Uterus (tissue), 4 donors: ENCODE results near the gene PEG3. TPM values are rescaled to one million over a fixed set of nuclear protein-coding genes. Genes with fewer than 3 reads are reported as not detected.

Experiments used
- DNase-seq, 2 donors: peaks; one replicate each; pipeline ENCODE4 v3.0.0-alpha.2; 2019 to 2020
- H3K27ac ChIP-seq, 2 donors: fragments of 200-600 bp; sonication (generic); 1 replicate in 1 of 2; 2 replicates in 1 of 2; pipeline ENCODE4 v1.5.1; 2016 to 2018
- H3K27me3 ChIP-seq, 2 donors: fragments of 200-600 bp; sonication (generic); one replicate each; pipeline ENCODE4 v1.5.1; 2018 to 2019; ENCODE audit warnings: control low read depth in 1 of 2
- H3K36me3 ChIP-seq, 2 donors: fragments of 200-600 bp; sonication (generic); one replicate each; pipeline ENCODE4 v1.5.1; 2019; ENCODE audit warnings: control low read depth in 1 of 2
- H3K4me1 ChIP-seq, 2 donors: fragments of 200-600 bp; sonication (generic); one replicate each; pipeline ENCODE4 v1.5.1; 2018 to 2019; ENCODE audit warnings: control low read depth in 1 of 2
- H3K4me3 ChIP-seq, 2 donors: fragments of 200-600 bp; sonication (generic); 1 replicate in 1 of 2; 2 replicates in 1 of 2; pipeline ENCODE4 v1.5.1; 2018 to 2019; ENCODE audit warnings: mild to moderate bottlenecking in 1 of 2
- H3K9me3 ChIP-seq, 2 donors: fragments of 200-600 bp; sonication (generic); one replicate each; pipeline ENCODE4 v1.5.1; 2019; ENCODE audit warnings: control low read depth in 1 of 2
- POLR2A ChIP-seq, 2 donors: fragments of 450-650 bp; IDR thresholded peaks; one replicate each; pipeline ENCODE4 v1.6.1; 2016; ENCODE audit warnings: antibody characterized with exemption in 2 of 2, mild to moderate bottlenecking in 1 of 2, moderate library complexity in 1 of 2
- intact Hi-C: fragments of 100-400 bp; cut with DNase I; formaldehyde crosslinking; loops from one replicate; pipeline ENCODE4 v1.15.1; 2023; ENCODE audit warnings: low total_unique reads
- total RNA-seq, 4 donors: library from RNA; depleted of rRNA in 3 of 4; stranded (reverse); fragments of >200 nt in 3 of 4; gene quantifications; one replicate each; pipeline versions ENCODE4 v1.1.0 to v1.2.4, GENCODE V29; 2014 to 2023
- TF ChIP-seq, protein P1 (sequence below), 4 experiments: fragments of 200-600 bp in 2 of 4; fragments of 450-650 bp in 2 of 4; sonication (generic) in 2 of 4; IDR thresholded peaks; one replicate each; pipeline ENCODE4 v1.5.1; 2016 to 2019; ENCODE audit warnings: antibody characterized with exemption in 4 of 4, mild to moderate bottlenecking in 2 of 4, moderate library complexity in 1 of 4
- donor health status: DM: yes; HTN: yes; CAD: no.

PEG3 gene
- total RNA-seq = 100 to 1,000 TPM in 1 of 4 donors, 10 to 100 TPM in 2, 1 to 10 TPM in 1; 10.0 to 301 (median 42.1) TPM

DNA sequence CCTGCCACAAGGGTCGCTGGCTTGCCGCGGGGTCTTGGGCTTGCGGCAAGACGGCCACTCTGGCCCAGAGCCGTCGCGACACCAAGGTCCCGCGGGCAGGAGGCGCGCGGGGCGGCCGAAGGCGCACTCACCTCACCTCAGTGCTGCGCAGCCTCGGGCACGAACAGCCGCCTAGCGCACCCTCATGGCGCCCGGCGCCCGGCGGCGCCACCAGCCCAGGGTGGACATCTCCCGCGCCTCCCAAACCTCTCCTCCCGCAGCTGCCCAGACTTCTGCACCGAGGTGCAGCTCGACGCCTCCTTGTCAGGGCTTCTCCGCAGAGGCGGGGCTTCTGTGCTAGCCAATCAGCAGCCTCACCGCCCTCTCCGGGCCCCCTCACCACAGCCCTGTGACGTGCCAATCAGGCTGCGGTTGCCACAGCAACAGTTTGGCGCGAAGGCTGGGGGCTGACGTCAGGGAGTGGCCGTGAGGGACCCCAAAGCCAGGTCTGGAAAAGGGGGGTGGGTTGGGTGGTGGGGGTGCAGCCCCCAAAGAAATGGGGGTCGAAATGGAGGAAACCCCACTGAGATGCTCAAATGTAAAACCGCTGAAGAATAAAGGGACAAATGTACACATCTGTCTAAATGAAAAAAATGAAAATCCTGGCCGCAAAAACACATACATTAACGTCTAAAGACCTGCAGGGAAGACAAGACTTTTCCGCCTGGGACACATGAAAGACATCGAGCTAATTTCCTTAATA is at the start of gene PEG3, which contains the start of gene ZIM2:
Gene PEG3, minus strand, starts transcription at position 276 of the 742 bp plus-strand sequence. CDS start 16,071 bp downstream, outside the sequence.
Gene ZIM2, minus strand, starts transcription at position 276 of the 742 bp plus-strand sequence. CDS start 16,449 bp downstream, outside the sequence.
- Histone ChIP-seq H3K4me3 (peak within 1 kb of the TSS; percentile 57 to 64), H3K4me1 (no peaks in the 10 kb centered on the region), H3K9me3 (no peaks in the 10 kb centered on the region), H3K27ac (peak within 1 kb of the TSS; percentile 85 to 89), H3K27me3 (no peaks in the 10 kb centered on the region), H3K36me3 (no peaks in the 10 kb centered on the region)
- intact Hi-C loops = loop anchor here (10.0 kb wide), 1 partner anchor 1756 kb away; no protein-coding TSS in a partner anchor
- peak; percentile 87 to 88 for DNase-seq
- TF ChIP-seq POLR2A (IDR thresholded peaks at IDR 0.05) = peak in 1 of 2 donors; percentile 84
- TF ChIP-seq, protein P1, sequence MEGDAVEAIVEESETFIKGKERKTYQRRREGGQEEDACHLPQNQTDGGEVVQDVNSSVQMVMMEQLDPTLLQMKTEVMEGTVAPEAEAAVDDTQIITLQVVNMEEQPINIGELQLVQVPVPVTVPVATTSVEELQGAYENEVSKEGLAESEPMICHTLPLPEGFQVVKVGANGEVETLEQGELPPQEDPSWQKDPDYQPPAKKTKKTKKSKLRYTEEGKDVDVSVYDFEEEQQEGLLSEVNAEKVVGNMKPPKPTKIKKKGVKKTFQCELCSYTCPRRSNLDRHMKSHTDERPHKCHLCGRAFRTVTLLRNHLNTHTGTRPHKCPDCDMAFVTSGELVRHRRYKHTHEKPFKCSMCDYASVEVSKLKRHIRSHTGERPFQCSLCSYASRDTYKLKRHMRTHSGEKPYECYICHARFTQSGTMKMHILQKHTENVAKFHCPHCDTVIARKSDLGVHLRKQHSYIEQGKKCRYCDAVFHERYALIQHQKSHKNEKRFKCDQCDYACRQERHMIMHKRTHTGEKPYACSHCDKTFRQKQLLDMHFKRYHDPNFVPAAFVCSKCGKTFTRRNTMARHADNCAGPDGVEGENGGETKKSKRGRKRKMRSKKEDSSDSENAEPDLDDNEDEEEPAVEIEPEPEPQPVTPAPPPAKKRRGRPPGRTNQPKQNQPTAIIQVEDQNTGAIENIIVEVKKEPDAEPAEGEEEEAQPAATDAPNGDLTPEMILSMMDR (IDR thresholded peaks at IDR 0.05) = no peak

DNA sequence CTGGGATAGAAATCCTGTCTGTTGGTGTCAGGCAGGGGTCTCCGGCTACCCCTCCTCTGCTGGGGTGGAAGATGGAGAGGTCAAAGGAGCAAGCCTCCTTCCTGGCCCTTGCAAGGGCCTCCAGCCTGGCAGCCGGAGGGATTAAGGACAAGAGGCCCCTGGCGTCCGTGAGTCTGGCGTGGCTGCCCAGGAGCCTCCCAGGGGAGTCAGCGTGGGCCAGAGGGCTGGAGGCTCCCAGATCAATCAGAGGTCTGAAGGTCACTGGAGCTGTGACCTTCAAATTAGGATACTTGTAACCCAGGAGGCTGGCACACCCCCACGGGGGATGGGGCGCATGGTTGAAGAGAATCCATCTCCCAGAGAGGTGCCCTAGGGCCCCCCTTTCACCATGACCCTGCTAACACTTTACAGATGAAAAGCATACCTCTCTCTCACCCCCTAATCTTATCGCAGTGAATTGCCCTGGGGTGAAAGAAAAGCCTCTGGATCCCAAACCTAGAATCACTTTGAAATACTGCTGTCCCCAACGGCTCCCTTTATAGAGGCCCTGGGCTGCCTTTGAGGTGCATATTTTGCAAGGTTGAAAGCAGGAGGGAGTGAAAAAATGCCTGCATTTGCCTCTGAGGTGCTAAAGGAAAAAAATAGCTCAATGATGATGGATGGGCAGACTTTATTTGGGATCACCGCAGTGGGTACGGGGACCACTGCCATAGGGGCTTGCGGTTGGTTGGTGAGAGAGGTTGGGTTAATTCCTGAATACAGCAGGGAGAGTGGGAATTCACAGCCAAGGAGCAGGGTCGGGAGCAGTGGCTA is 44.9 kb upstream of the PEG3 start:
- TF ChIP-seq POLR2A (IDR thresholded peaks at IDR 0.05) = no peak
- TF ChIP-seq, protein P1 (IDR thresholded peaks at IDR 0.05) = no peak
- Histone ChIP-seq H3K27ac (no peak overlapping the region), H3K27me3 (no peaks in the 10 kb centered on the region), H3K36me3 (no peaks in the 10 kb centered on the region), H3K4me1 (no peaks in the 10 kb centered on the region), H3K4me3 (no peak overlapping the region), H3K9me3 (no peaks in the 10 kb centered on the region)
- intact Hi-C loops = no loop called here
- no peak for DNase-seq

DNA sequence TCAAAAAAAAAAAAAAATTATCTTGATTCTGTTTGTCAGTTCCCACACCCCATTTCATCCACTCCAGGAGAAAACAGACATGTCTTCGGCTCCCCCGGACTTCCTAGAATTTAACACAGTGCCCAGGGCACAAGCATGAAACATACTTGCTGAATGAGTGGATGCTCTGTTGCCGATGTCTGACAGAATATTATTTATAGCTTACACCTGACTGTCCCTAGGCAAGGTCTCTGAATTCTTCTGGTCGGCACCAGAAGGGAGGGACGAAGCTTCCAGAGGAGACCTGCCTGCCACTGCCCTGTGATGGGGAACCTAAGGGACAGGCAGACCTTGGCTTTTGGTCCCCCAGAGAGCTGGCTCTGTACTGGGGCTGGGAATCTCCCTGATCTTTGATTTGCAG is 43.9 kb upstream of the PEG3 start:
- intact Hi-C loops = no loop called here
- TF ChIP-seq, protein P1 (IDR thresholded peaks at IDR 0.05) = no peak
- TF ChIP-seq POLR2A (IDR thresholded peaks at IDR 0.05) = no peak
- Histone ChIP-seq H3K36me3 (no peaks in the 10 kb centered on the region), H3K27me3 (no peaks in the 10 kb centered on the region), H3K27ac (no peak overlapping the region), H3K4me3 (no peak overlapping the region), H3K4me1 (no peaks in the 10 kb centered on the region), H3K9me3 (no peaks in the 10 kb centered on the region)
- DNase-seq = no peak

DNA sequence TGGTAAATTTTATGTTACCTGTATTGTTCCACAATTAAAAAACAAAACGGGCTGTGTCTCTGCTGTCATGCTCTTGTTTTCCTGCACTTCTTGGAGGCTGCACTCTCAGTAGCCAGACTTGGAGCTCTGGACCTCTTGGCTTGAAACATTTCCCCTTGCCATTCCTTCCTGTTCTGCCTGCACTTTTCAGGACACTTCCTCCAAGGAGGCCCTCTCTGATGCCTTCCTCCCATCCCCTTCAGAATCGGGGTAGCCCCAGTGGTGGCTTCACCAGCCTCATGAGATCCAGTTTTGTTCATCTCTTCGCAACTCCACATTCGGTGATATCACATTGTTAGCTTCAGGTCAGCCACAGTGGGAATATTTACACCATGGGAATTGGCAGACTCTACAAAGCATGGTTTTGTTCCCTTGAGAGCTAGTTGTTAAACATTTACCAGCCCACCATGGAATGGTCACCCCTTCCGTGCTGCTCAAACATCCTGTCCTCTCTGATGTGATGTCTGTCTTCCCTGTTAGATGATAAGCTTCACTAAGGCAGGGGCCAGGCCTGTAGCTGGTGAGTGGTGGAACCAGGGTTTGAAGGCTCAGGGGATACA is 40.2 kb upstream of the PEG3 start:
- intact Hi-C loops = no loop called here
- no peaks in the 10 kb centered on the region for H3K9me3 ChIP-seq
- no peak overlapping the region for H3K4me3 ChIP-seq
- no peaks in the 10 kb centered on the region for H3K4me1 ChIP-seq
- TF ChIP-seq, protein P1 (IDR thresholded peaks at IDR 0.05) = no peak
- no peak for TF ChIP-seq POLR2A (IDR thresholded peaks at IDR 0.05)
- H3K36me3 ChIP-seq = no peaks in the 10 kb centered on the region
- H3K27ac ChIP-seq = no peak overlapping the region
- no peaks in the 10 kb centered on the region for H3K27me3 ChIP-seq
- DNase-seq = no peak
